Esophagus (tissue), 2 donors: ENCODE data around the gene DIAPH1. TPM values are rescaled to one million over a fixed set of nuclear protein-coding genes. Genes with fewer than 3 reads are reported as not detected.
A peak's percentile ranks its signal among the peaks of the same experiment; 100 is the strongest.

Experiments used
- H3K27ac ChIP-seq, 2 donors: one replicate each; pipeline ENCODE4 v1.5.1; 2013; ENCODE audit warnings: low read depth in 2 of 2, mild to moderate bottlenecking in 2 of 2, inconsistent platforms in 1 of 2, low read length in 1 of 2, moderate library complexity in 1 of 2
- H3K27me3 ChIP-seq, 2 donors: one replicate each; pipeline ENCODE4 v1.6.1; 2013; ENCODE audit warnings: low read length in 2 of 2, control low read depth in 1 of 2, mild to moderate bottlenecking in 1 of 2; ENCODE audit not compliant: insufficient read depth in 2 of 2, control insufficient read depth in 1 of 2
- H3K36me3 ChIP-seq, 2 donors: one replicate each; pipeline ENCODE4 v1.6.1; 2013; ENCODE audit warnings: low read length in 1 of 2; ENCODE audit not compliant: control insufficient read depth in 2 of 2, insufficient read depth in 2 of 2
- H3K4me1 ChIP-seq, 2 donors: one replicate each; pipeline ENCODE4 v1.6.1; 2013; ENCODE audit warnings: low read length in 1 of 2; ENCODE audit not compliant: control insufficient read depth in 2 of 2, insufficient read depth in 2 of 2
- H3K4me3 ChIP-seq, 2 donors: one replicate each; pipeline ENCODE4 v1.5.1; 2013; ENCODE audit warnings: low read length in 2 of 2, mild to moderate bottlenecking in 2 of 2, low read depth in 1 of 2, moderate library complexity in 1 of 2
- H3K9me3 ChIP-seq, 2 donors: one replicate each; pipeline ENCODE4 v1.6.1; 2013; ENCODE audit warnings: mild to moderate bottlenecking in 2 of 2, low read depth in 1 of 2, low read length in 1 of 2, moderate library complexity in 1 of 2; ENCODE audit not compliant: control insufficient read depth in 2 of 2, insufficient read depth in 1 of 2
- WGBS, 2 donors: extraction: QIAGEN DNeasy Blood & Tissue Kit; methylation state at CpG; one replicate each; pipeline ENCODE4 v1.1.7; 2013; 5-methylcytosine and 5-hydroxymethylcytosine counted together
- polyA plus RNA-seq, 2 donors: library from polyadenylated mRNA; stranded (reverse); fragments of 200-250 nt; gene quantifications; one replicate each; pipeline ENCODE4 v1.2.3, GENCODE V29; 2013
- donor health status: healthy with polysubstance abuse.
- donor health status: Bipolar disorder and iron deficiency.

The DIAPH1 gene
- polyA plus RNA-seq, 2 donors = 84.2 to 84.5 TPM

DNA sequence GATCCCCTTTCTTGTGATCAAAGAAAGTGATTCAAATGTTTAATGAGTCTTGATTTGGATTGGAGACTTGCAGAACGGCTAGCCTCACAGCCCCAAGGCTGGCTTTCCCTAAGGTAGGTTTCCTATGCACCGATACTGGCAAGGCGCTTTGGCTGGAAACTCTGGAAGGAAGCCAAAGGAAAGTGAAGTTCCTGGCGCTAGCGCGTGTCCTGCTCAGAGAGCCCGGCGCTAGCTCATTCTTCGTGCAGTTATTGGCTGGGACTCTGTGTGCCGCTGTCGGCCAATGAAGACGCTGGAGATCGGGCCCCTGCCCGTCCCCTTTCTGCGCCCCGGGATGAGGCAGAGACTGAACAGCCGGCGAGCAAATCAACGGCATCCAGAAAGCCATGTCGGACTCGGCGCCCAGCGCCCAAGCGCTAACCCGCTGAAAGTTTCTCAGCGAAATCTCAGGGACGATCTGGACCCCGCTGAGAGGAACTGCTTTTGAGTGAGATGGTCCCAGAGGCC, 143.1 kb downstream of the DIAPH1 start, which contains the start of gene PCDHGC3:
PCDHGC3 (plus strand) TSS at position 342 of the 507 bp plus-strand sequence; CDS start at position 493, 151 bp downstream.
- Histone ChIP-seq H3K4me3 (peak within 1 kb of the TSS; percentile 62 to 82), H3K27me3 (no peaks in the 10 kb centered on the region), H3K27ac (peak within 1 kb of the TSS; percentile 85 to 92), H3K9me3 (peaks cover 0 to 3% of the 10 kb centered on the region in 2 donors), H3K36me3 (no peaks in the 10 kb centered on the region), H3K4me1 (peaks cover 11 to 14% of the 10 kb centered on the region in 2 donors)
- WGBS, 2 donors = 1% methylated on average over 28 of the region's 28 CpGs

DNA sequence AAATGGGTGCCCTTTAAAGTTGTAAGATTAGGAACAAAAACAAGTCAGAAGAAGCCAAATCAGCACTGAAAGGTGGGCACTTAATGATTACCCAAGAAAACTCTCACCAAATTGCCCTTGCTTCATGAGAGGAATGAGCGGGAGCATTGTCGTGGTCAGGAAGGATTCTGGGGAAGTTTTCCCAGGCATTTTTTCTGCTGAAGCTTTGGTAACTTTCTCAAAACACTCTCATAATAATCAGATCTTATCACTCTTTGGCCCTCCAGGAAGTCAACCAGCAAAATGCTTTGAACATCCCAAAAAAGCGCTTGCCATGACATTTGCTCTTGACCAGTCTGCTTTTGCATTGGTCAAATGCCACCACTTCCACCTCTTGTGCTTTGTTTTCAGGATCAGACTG, 153.4 kb downstream of the DIAPH1 start:
- Histone ChIP-seq H3K27ac (no peak overlapping the region), H3K4me1 (no peaks in the 10 kb centered on the region), H3K36me3 (no peaks in the 10 kb centered on the region), H3K4me3 (no peak overlapping the region), H3K9me3 (no peaks in the 10 kb centered on the region), H3K27me3 (no peaks in the 10 kb centered on the region)
- 96 to 99% methylated on average over 3 of the region's 3 CpGs for WGBS, 2 donors

Other genes starting within 250 kb of the DIAPH1 start
- under 1 TPM; 0.13 to 0.37 TPM for gene PCDHGB3, start 248.8 kb downstream of the DIAPH1 start, polyA plus RNA-seq
- gene PCDHGA6, start 245.1 kb downstream of the DIAPH1 start, polyA plus RNA-seq = under 1 TPM; 0.36 to 0.63 TPM
- under 1 TPM; 0.24 to 0.53 TPM for gene PCDHGA7, start 236.3 kb downstream of the DIAPH1 start, polyA plus RNA-seq
- gene PCDHGB4, start 231.3 kb downstream of the DIAPH1 start, polyA plus RNA-seq = under 1 TPM; 0.36 to 0.37 TPM
- gene PCDHGA8, start 226.4 kb downstream of the DIAPH1 start, polyA plus RNA-seq = under 1 TPM; 0.06 to 0.29 TPM
- 1 to 10 TPM; 1.0 to 1.7 TPM for gene PCDHGB5, start 221.1 kb downstream of the DIAPH1 start, polyA plus RNA-seq
- gene PCDHGA9, start 216.2 kb downstream of the DIAPH1 start, polyA plus RNA-seq = under 1 TPM; 0.54 to 0.83 TPM
- gene PCDHGB6, start 211.0 kb downstream of the DIAPH1 start, polyA plus RNA-seq = under 1 TPM; 0.60 to 0.92 TPM
- 1 to 10 TPM; 1.1 to 1.2 TPM for gene PCDHGA10, start 206.0 kb downstream of the DIAPH1 start, polyA plus RNA-seq
- gene PCDHGB7, start 201.3 kb downstream of the DIAPH1 start, polyA plus RNA-seq = 1 to 10 TPM; 1.2 to 1.4 TPM
- under 1 TPM; 0.44 to 0.75 TPM for gene PCDHGA11, start 197.9 kb downstream of the DIAPH1 start, polyA plus RNA-seq
- under 1 TPM; 0.34 to 0.65 TPM for gene PCDHGA12, start 188.5 kb downstream of the DIAPH1 start, polyA plus RNA-seq
- 10 to 100 TPM; 25.8 to 32.1 TPM for gene PCDHGC3, start 143.0 kb downstream of the DIAPH1 start, polyA plus RNA-seq
- under 1 TPM; 0.05 to 0.45 TPM for gene PCDHGC4, start 134.0 kb downstream of the DIAPH1 start, polyA plus RNA-seq
- under 1 TPM; 0.05 to 0.43 TPM for gene PCDHGC5, start 129.9 kb downstream of the DIAPH1 start, polyA plus RNA-seq
- 10 to 100 TPM; 38.9 to 46.3 TPM for gene HDAC3, start 17.8 kb upstream of the DIAPH1 start, polyA plus RNA-seq
- gene RELL2, start 18.0 kb upstream of the DIAPH1 start, polyA plus RNA-seq = 1 to 10 TPM; 6.3 to 6.7 TPM
- gene FCHSD1, start 32.4 kb upstream of the DIAPH1 start, polyA plus RNA-seq = 10 to 100 TPM; 10.3 to 16.2 TPM
- 1 to 10 TPM; 2.9 to 4.0 TPM for gene ARAP3, start 63.2 kb upstream of the DIAPH1 start, polyA plus RNA-seq